GM18858 (cell line): Measurements from ENCODE around the gene EGFR.

Source experiments
- ATAC-seq: cut with Tn5 transposase; IDR thresholded peaks from one replicate; pipeline ENCODE4 v1.9.1; 2021; ENCODE audit not compliant: unreplicated experiment

EGFR gene

DNA sequence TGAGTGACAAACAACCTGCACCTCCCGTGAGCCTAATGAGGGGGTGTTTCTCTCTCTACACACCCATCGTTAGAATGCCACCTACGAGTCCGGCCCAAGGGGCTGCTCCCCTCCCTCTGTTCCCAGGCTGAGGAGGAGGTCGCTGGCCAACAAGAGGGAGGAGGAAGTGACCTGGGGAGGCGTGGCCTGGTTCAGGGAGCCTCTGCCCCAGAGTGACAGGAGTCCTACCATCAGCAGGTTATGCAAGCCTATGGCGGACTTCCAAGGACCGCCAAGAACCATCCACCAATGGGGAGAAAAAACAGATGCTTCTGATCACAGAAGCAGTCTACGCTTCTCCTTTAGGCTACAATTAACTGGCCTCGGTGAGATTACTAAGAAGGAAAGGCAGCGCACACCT is 12.3 kb upstream of the EGFR start:
- no peak for ATAC-seq

DNA sequence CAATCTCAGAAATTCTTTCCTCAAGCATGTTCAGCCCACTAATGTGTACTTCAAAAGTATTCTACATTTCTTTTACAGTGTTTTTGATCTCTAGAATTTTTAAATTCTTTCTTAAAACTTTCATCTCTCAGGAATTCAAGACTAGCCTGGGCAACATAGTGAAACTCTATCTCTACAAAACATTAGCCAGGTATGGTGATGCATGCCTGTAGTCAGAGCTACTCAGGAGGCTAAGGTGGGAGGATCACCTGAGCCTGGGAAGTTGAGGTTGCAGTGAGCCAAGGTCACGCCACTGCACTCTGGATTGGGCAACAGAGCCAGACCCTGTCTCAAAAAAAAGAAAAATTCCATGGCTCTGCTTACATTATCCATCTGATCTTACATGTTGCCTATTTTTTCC is 5.0 kb upstream of the EGFR start:
- ATAC-seq, result no peak

DNA sequence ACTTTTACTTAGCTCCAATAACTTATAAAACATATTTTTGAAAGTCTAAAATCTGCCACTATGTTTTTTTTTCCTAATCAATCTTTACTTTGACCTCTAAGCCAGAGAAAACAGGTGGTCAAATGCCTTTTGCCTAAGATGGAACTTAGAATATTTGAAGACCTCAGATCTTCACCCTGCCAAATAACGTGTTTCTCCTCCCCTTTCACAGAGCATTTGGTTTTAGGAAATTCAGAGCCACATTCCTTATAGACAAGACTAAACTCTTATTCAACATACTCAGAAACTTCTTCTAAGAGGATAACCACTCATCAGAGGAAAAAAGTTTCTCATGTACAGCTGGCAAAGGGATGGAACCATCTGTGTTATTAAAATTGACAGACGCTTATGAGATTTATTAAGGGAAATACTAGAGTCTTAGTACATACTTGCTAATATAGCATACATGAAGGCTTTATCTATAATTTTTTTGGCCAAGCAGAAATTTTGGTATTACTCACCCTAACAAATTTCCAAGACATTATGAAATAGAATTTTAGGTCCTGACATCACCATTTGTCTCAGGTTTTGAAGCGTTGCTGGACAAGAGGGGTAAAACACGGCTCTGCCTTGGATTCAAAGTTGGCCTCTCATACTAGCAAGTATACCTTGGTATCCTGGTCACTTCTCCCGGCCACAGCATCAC is 2.6 kb upstream of the EGFR start:
- ATAC-seq, result no peak

DNA sequence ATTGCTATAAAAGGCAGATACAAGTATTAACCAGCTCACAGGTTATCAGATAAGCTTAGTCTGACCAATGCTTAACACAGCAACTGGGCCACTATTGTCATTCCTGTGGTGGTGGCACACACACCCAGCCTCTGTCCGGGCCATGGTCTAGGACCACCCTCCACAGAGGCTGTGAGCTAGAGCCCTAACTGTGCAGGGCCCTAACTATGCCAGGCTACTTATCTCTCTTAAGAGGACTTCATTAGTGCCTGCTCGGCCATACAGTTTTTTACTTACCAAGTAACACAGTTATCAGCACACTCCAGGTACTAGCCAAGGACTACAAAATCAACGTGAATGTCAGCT is 2.1 kb upstream of the EGFR start:
- no peak for ATAC-seq

DNA sequence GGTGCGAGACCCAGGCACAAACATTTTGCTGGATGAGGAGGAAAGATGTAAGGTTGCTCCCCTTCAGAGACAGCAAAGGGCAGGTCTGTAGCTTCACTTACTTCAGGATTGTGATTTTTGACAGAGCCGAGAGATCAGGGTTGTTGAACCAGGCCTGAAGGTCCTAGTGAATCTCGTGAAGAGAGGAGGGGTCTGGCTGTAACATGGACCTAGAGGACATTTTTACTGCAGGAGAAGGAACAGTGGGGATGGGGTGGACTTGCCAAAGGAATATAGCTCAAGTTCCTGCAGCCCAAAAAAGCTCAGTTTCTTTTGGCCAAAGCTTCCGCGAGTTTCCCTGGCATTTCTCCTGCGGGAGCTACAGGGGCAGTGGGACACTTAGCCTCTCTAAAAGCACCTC is 976 bp upstream of the EGFR start:
- ATAC-seq, result no peak

GRCh38 chr7:55019191-55019690 is 424 bp downstream of the EGFR start:
- no peak for ATAC-seq

DNA sequence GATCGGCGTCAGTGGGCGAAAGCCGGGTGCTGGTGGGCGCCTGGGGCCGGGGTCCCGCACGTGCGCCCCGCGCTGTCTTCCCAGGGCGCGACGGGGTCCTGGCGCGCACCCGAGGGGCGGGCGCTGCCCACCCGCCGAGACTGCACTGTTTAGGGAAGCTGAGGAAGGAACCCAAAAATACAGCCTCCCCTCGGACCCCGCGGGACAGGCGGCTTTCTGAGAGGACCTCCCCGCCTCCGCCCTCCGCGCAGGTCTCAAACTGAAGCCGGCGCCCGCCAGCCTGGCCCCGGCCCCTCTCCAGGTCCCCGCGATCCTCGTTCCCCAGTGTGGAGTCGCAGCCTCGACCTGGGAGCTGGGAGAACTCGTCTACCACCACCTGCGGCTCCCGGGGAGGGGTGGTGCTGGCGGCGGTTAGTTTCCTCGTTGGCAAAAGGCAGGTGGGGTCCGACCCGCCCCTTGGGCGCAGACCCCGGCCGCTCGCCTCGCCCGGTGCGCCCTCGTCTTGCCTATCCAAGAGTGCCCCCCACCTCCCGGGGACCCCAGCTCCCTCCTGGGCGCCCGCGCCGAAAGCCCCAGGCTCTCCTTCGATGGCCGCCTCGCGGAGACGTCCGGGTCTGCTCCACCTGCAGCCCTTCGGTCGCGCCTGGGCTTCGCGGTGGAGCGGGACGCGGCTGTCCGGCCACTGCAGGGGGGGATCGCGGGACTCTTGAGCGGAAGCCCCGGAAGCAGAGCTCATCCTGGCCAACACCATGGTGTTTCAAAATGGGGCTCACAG is 1.1 kb downstream of the EGFR start:
- no peak for ATAC-seq

DNA sequence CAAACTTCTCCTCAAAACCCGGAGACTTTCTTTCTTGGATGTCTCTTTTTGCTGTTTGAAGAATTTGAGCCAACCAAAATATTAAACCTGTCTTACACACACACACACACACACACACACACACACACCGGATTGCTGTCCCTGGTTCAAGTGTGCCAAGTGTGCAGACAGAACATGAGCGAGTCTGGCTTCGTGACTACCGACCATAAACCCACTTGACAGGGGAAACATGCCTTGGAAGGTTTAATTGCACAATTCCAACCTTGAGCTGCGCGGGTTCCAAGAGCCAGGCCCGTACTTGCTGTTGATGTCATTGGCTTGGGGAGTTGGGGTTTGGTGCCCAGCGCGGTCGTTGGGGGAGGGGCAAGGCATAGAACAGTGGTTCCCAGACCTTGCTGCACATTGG is 1.7 kb downstream of the EGFR start:
- no peak for ATAC-seq

GRCh38 chr7:55021053-55021452 is 2.2 kb downstream of the EGFR start:
- ATAC-seq, result no peak

GRCh38 chr7:55022002-55022985 is 3.5 kb downstream of the EGFR start:
- ATAC-seq, result no peak

GRCh38 chr7:55023841-55024505 is 5.2 kb downstream of the EGFR start:
- ATAC-seq, result no peak

DNA sequence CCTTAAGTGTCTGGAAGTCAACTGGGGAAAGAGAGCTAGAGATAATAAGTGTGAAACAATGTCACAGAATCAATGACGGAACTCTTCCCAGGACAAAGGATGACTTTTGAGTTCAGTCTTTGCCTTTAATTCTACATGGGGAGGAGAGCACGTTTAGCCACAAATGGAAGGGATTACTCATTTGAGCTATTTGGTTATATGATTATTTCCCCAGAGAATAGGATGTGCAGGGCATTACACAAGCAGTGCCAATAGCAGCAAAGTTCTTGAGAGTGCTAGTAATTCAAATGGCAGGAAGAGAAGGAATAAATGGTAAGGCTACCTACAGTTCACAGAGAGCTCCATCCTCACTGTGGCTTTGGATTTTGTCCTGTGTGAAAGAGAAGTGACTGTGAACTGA is 6.0 kb downstream of the EGFR start:
- ATAC-seq, result no peak

DNA sequence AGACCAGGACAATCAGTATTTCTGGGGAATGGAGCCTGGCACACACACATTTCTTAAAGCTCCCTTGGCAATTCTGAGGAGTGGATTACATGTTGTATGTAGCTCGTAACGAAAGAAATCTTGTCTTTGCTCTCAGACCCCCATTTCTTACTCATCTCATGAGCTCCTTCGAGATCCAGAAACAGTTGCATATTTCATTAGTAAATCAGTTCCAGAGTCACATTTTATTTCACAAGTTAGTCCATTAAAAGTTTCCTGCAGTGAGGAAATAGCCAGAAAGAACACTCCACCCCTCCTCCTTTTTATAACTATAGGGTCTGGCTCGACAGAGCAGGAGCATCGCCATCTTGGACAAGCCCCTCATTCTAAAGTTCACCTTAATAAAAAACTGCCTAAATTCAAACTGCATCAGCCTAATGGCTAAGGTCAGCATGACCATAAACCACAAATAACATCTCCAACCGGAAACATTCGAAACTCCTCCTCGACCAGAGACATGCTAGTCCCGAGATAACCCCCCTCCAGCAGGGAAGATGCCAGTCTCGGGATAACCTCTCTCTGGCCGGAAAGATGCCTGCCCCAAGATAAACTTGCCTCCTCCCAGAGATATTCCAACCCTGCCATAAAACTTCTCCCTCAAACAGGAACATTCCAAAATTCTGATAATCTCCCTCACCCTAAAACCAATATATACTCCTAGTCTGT is 7.4 kb downstream of the EGFR start:
- no peak for ATAC-seq

GRCh38 chr7:55026867-55027490 is 8.2 kb downstream of the EGFR start:
- no peak for ATAC-seq

DNA sequence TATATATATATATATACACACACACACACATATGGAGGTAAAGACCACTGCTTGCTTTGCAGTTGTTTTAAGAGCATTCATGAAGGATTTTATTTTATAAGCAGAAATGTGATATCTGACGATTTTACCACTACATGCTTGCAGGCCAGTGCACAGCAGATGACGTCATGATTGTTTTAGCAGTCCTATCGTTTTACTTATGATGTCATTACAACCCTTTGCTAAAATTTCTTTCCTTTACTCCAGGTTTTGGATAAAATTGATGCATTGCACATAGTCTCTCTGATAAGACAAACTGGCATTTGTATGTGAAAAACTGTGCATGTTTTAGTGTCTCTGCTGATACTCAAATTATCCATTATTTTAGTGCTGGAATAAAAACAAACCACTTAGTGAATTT is 9.2 kb downstream of the EGFR start:
- no peak for ATAC-seq

DNA sequence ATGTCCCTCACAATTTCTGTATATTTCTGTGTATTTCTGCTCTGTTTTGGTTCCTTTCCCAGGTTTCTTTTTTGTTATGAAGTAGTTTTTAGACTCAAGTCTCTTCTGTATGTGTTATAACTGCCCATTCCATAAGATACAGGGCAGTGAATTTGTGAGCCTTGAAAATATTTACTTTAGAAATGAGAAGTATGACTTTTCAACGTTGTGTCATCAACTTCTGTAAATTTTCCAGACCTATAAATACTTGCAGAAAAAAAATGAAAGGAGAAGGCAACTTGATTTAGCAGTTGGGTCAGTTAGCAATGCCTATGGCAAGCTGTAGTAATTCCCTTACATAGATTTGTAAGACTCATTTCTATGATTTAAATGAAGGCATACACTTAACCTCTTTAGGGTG is 11.5 kb downstream of the EGFR start:
- ATAC-seq, result no peak

DNA sequence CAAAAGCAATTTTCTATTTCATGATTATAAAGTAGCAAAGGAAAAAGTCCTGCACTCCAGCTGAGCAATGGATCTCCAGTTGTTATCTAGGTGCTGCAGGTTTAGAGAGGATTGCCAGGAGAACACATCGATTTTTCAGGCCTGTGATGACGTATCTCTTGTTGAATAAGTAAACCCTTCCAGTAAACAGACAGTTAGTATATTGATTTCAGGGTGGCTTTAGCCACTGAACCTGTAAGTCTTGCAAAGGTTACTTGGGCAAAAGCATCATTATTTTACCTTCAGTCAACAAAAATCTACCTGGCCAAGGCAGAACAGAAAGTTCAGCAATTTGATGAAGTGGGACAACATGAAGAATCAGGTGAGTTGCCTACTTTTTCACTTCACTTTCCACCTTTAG is 12.3 kb downstream of the EGFR start:
- ATAC-seq, result no peak

DNA sequence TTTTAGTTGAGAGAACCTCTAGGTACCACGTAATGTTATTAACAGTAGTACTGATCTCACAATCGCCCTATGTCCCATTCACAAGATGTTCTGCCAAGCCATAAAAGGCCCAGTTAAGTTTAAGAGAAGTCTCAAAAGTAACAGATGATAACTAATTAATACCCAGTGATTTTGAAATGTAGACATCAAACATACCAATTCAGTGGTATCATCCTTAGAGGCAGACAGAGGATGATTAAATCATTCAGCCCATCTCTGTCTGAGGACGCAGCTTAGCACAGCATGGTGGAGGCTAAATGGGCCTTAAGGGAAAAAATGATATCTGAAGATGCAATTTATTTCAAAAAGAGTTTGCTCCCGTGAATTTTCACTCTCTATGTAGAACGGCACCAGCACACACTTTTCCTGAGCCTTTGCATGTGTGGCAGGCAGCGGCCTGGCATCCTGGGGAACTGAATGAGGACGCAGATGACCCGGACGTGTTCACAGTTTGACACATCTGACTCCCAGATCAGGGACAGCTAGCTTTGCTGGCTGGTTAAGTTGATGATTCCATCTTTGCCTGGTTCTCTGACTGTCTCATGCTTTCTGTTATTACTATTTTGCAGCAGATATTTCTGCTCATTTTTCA is 13.4 kb downstream of the EGFR start:
- no peak for ATAC-seq

- ATAC-seq, result no peak
Observed at GRCh38 chr7:55033236-55033846, 14.5 kb downstream of the EGFR start.
